GM18519 (cell line): ENCODE measurements around the gene WNT5A.
"Not testable (repeated sequence)": the region's sequence is repeated elsewhere in the genome, so short reads cannot be mapped to it uniquely, and the experiment has no call there.

ENCODE experiments used
- ATAC-seq: cut with Tn5 transposase; IDR thresholded peaks from one replicate; pipeline ENCODE4 v1.9.1; 2021; ENCODE audit warnings: mild to moderate bottlenecking, moderate library complexity; ENCODE audit not compliant: unreplicated experiment, low FRiP score

Gene WNT5A

DNA sequence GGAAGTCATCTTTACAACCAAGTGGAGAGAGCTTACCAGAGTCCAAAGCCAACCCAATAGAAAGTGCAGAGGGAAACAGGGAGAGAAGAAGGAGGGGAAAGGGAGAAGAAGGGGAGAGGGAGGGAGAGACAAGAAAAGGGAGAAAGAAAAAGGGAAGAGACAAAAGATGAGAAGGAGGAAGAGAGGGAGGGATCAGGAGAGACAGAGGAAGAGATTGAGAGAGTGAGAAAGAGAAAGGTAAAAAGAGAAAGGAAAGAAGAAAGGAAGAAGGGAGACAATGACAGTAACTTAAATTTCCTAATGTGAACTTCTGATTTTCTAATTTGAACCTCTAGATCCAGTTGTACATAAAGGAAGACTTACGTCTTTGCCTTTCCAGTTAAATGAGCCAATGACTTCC lies 20.7 kb upstream of the WNT5A start:
- ATAC-seq, result no peak

DNA sequence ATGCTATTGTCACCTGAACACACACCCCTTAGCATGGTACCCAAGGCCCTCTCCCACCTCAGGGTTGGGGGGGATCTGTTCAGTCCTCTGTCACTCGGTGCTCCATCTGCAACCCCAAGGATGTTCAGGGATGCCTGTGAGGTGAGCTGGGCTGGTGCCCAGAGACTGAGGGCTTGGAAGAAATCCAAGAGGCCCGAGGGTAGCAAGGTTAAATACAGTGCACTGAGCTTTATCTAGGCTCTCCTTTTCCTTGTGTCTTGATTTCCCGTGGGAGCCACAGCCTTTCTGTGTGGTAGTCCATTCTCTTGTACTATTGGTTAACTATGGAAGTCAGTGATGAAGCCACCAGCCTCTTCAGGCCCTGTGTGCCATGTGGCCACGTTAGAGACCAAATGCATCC lies 18.7 kb upstream of the WNT5A start:
- no peak for ATAC-seq

DNA sequence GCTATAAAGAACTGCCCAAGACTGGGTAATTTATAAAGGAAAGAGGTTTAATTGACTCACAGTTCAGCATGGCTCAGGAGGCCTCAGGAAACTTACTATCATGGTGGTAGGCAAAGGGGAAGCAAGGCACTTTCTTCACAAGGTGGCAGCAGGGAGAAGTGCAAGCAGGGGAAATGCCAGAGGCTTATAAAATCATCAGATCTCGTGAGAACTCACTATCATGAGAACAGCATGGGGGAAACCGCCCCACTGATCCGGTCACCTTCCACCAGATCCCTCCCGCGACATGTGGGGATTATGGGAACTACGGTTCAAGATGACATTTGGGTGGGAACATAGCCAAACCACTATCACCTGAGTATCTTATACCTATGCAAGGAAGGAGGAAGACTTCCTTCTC lies 18.0 kb upstream of the WNT5A start:
- ATAC-seq, result not testable (repeated sequence)

DNA sequence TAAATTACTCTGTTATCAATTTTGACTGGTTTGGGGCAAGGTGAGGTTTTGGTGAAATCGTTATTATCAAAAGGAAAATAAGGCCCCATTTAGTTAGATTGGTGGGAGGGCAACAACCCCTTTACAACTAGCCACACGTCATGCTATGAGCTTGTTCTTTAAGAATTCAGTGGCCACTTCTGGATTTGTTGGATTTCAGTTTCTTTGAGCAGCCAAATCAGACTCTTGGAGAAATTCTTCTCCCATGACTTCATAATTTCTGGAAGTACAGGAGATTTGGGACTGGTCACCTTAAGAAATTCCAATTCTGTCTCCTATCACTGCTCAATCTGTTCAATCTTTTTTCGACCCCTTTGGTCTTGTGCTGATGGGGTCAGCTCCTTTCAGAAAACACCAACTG lies 14.8 kb upstream of the WNT5A start:
- ATAC-seq, result no peak

DNA sequence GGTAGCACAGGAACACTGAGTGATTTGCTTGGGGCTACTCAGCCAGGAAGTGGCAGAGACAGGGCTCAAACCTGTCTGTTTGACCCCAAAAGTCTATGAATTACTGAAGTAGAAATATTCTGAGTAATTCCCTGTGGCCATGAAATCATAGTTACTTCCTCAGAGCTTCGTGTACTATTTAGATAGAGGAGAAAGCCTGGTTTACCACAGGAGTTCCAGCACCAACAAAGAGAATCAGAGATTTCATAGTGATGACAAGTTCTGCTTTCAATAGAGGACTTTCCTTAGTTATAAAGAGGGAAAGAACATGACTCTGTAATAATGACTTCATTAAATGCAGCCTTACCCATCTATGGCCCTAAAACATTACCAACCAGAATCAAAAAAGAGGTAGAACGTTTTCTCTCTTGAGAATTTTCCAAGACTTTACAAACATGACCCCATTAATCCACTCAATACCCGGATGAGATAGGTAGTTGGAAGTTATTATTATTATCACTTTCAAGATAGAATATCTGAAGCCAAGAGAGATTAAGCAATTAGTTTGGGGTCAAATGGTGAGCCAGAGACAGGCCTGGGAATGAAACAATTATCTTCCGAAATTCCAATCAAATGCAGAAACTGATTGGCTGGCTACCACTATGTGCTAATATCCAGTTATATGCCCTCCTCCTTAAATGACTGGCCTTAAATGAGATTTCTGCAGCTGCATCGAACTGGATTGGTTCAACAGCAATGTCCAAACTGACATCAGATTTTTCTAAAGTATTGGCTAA lies 13.6 kb upstream of the WNT5A start:
- no peak for ATAC-seq

DNA sequence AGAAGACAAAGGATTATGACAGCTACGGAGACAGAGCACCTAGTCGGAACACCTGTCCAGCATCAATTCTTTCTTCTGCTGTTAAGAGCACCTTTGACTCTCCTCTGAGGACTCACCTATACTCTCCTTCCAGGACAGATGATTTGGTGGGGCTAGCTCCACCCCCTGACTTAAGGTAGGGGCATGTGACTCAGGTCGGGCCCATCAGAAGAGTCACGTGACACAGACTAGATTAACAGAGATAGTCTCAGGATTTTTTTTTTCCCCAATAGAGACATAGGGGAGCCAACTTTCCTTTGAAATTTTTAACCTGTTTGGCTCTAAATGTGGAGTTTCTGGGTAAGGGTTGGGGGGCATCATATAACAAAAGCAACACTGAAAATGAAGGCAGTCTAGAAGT lies 11.4 kb upstream of the WNT5A start:
- no peak for ATAC-seq

DNA sequence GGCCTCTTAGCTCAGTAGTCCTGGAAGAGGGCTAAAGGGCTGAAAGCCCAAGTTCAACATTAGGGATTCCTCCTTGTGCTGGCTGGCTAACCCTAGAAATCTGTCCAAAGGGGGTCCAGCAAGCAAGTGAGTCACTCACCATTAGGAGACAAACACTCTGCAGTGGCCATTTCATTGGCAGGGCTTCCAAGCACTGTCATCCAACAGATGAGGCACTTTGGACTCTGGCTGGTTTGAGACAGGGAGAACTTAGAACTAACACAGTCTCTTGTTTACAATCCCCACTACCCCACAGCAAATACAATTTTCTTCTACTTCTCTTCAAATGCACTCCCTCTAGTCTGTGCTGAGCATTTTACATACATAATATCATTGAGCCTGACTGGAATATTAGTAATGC lies 10.1 kb upstream of the WNT5A start:
- no peak for ATAC-seq

DNA sequence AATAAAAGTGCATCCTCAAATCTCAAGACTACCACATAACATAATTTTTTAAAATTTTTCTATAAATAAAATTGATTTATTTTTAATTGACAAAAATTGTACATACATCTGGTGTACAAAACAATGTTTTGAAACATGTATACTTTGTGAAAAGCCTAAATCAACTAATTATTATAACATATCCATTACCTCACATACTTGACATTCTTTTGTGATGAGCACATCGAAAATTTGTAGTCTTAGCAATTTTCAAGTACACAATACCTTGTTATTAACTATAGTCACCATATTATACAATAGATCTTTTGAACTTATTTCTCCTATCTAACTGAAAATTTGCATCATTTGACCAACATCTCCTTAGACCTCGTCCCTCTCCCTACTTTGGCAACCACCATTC lies 7.9 kb upstream of the WNT5A start:
- ATAC-seq, result no peak

DNA sequence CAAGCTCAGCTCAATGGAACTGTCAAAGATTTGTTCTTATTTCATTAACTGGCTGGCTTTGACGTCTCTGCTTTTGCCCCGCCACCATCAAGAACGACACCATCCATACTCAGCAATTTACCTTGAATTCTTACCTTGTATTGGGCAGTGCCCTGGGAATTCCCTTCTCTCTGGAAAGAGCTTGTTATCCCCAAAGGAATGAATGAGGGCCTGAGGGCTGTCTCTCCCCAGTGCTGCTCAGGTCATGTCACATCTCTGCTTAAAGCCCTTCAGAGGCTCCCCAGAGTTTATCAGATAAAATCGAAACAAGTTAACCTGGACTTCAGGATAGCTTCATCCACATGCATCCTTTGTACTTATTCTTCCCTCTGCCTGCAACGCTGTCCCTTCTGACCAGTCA lies 5.9 kb upstream of the WNT5A start:
- no peak for ATAC-seq

DNA sequence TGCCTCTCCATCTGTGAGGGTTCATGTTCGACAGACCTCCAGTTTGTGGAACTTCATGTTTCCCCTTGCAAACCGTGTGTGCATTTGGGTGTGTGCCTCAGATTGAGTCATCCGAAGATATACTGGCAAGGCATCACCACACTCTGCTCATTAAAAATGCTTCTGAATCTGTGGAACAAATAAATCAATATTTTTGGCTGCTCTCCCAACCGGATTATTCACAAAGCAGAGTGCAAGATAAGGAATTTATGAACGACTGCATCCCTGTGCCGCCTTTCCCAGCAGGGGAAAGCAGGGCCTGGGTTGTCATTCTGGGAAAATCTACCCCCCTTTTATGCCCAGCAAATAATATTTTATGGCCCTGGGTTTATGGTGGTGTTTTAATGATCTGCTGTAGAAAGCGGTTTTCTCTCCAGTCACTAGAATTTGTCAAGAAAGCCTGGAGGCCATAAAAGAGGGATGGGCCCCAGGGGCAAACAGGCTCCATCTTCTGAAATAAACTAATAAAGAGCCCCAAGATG lies 4.2 kb upstream of the WNT5A start:
- no peak for ATAC-seq

DNA sequence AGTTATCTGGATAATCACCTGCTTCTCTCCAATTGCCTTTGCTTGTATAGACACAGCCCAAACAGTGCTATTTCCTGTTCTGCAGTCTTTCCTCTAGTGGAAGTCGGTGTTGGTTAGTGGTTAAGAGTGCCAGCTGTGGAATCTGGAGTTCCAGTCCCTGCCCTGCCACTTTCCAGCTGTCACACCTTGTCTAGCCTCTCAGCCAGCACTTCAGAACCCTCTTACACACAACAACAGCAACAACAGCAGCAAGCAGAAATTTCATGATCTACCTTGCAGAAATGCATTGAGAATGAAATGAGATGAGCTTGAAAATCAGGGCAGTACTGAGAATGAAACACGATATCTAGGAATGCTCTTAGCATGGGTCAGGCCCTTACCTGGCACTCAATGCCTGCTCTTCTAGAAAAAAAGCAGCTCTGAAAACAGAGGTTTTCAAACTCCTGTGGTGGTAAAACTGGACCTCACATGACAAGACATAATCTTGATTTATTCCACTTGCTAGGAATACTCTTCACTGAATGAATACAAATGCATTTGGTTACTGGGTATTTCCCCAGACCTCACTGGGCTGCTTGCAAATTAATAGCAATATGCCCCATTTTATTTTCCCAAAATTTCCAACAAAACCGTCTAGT lies 3.3 kb upstream of the WNT5A start:
- no peak for ATAC-seq

DNA sequence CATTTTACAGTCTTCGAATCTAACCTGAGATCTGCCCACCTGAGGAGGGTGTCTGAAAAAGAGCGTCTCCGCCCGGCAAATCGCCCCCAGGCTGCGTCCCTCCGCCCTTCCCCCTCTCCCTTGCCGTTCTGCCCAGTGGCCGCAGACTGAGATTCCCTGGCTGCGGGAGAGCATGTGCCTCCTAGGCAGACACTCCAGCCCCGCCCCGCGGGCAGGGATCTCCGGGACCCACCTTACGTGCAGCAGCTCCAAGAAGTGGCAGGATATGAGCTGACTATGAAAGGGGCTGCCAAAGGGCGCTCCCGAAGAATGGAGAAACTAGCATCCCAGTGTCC lies 2.7 kb upstream of the WNT5A start:
- ATAC-seq, result no peak

DNA sequence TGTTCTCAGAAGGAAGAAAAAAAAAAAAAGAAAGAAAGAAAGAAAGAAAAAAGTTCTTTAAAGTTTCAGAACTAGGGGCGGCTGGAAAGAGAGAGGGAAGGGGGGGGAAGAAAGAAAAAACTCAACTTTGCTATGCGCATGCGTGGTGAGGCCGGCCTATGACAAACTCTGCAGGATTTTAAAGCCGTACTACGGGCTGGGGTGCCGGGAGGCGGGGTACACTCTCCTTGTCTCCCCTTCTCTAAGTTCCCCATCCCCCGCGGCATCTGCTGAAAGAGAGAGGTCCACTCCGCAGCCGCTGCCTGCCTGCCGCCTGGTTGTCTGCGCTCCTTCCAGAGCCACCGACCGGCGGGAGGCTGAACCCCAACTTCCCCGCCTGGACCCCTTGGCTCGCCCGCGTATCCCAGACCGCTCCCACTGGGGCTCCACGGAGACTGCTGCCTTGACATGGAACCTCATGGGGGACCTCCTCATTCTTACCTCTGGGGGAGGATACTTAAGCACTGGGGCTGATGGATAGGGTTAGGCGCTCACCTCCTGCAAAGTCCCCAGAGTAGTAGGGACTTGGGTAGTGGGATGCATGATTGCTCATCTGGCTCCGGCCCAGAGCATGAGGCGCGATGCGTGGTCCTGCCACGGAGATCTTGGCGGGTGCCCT lies 1.4 kb upstream of the WNT5A start:
- ATAC-seq, result no peak

DNA sequence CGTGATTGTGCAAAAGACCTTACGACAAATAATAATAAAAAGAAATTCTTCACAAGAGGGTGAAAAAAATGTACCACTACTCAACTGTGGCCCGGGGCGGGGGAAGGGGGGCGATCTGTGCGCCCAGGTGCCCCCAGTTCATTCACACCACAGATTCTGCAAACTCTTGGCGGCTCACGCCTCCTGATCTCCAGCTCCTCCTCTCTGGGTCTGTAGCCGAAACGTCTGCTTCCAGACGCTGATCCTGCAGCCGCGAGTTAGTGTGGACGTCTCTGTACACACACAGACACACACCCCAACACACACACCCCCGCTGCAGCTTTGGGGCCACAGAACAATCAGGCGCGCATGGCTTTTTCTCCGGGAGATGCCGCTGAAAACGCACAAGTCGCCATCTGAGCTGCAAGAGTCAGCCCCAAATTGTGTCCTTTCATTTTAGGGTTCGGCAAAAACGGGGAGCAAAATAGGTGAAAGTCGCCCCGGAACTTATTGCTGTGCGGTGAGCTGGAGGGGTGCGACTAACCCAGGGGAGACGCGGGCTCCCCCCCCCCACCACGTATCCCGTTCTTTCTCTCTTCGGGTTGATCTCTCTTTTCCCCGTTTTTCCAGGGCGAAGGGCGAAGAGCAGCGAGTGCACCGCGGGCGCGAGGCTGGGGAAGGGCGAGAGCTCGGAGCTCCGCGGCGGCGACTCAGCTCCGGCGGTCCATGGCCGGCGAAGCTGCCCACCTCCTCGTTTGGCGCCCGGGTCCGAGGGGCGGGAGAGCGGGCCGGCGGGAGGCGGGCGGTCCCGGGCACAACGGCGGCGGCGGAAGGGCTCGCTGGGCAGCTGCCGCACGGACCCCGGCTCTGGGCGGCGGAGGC lies 505 bp upstream of the WNT5A start:
- ATAC-seq, result no peak

DNA sequence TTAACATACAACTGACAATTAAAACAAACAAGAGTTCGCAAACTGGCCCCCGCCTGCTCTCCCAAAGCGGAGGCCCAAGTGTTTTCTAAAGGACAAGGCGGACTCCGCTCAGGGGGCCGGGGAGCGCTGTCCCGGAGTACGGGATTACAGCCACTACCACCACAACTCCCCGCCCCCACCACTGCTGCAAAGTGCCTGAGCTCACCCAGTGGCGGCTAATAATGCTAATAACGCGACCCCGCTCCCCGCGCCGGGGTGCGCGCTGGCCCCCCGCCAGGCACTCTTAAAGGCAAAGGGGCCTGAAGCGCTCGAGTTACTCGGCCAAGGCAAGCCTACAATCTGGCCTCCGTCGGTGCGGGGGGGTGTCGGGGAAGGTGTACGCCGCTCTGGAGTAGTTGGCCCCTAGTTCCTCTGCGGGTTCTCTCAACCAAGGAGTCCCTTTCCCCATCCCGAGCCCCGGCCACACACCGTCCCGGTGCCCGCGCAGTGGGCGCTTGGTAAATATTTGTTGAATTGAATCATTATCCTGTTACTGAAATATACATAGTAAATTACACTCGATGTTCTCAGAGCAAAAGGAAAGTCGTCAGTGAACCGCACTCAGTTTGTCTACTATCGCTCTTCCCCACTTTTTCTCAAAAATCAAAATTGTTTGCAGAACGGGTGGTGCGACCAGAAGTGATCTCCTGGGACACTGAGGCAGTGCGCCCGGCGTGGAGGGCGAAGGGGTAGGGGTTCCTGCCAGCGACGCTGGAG lies 827 bp downstream of the WNT5A start:
- no peak for ATAC-seq

DNA sequence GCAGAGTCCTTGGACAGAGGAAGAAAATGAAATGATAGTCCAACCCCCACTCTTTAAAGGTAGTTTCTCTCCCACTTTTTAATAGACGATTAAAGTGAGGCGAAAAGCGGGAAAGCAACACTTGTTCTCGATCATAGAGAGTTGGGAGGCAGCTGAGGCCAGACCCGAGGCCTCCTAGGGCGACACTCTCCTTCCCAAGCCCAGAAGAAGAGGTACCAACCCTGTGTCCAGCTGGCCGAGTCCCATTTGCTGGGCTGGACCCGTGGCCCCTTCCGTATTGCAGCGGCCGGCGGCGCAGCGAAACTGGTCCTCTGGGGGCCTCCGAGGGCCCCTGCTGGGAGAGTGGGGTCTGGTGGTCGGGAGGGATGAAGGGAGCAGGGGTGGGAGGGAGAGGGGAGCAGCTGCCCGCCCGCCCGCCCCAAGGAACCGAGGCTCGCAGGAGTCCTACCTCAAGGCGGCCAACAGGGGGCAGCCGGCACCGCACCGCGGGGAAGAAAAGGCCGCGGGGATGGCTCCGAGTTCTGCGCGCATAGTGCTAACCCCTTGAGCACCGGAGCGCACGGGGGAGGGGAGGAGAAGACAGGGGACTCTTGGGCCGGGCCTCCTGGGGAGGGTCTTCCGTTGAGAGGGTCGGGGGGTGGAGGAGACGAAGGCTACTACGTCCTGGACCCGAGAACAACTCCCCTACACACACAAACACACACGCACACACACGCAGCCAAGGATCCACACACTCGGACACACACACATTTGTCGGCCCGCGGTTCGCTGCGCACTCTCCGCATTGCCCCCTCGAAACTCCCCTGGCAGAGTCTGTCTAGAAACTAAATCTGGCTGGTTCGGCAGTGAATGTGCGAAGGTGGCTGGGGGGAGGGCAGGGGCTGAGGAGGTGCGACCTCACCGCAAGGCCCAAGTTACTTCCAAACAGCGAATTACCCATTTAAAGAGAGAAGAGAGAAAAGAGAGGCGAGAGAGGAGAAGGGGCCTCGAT lies 2.0 kb downstream of the WNT5A start:
- ATAC-seq, result no peak

DNA sequence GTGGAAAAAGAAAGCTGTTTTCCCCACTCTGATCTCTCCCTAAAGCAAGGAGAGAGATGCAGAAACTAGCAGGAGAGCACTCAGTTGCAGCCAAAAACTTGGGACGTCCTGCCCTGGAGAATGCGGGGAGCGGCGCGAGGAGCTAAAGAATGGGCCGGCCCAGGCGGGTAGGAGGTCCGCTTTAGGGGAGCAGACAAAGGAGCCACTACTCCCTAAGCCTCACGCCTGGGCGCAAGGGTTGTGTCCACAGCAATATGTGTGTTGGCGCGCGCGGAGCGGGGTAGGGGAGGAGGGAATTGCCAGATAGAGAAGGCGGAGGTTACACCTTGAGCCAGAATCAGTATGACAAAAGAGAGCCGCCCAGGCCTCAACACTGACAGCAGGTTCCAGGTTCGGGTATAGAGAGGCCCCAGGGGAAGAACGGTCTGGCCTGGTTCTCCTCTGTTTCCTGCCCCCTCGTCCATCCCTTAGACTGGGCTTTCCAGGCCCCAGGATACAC lies 2.9 kb downstream of the WNT5A start:
- no peak for ATAC-seq

DNA sequence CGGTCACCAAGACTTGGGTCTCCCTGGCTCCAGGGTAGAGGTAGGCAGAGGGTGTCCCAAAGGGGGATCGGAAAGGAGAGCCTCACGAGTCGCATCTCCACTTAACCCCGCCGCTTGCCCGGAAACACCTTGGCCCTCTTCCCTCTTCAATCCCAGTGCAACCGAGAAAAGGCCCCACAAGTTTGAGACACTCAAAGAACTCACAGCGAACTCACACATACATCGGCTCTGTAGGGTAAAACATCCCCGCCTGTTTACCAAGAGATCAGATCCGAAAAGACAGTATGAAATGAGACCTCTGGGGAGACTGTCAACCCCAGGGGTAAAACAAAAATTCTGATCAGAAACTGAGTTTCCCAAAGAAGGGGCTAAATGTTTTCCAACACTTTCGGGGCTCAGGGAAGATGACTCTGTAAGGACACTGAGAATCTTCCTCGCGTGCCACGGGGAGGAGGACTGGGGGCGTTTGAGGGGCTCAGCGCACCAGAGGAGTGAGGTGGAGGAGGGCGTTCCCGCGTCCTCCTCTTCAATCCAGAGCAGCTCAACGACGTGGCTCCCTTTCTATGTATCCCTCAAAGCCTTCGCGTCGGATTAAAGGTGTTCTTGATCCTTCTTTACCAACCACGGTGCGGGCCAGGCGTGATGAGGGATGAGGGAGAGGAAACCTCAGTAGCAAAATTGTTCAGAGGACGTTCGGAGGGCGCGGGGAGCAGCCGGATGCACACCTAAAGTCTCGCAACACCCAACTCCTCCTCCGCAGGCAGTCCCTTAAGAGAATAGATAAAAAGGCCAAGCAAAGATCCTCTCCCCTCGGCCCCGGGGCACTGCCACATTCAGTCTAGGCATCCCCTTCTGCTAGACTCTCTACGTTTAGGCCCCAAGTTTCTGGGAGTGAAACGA lies 3.7 kb downstream of the WNT5A start:
- ATAC-seq, result no peak
